T-helper 2 cell treated with Interferon-gamma antibody and Interleukin-4, amounts not matched to agents 5 μg/mL and 100 μg/mL, for 36 hours (primary cell): Measurements from ENCODE around the gene DPYSL4.

Experiments
- DNase-seq: peaks from one replicate; pipeline ENCODE4 v3.0.0; 2021; ENCODE audit warnings: low spot score
- H3K27ac Mint-ChIP-seq: one replicate; pipeline ENCODE4 v1.8.0; 2021; ENCODE audit warnings: mild to moderate bottlenecking, mixed read lengths
- H3K27me3 Mint-ChIP-seq: one replicate; pipeline ENCODE4 v1.8.0; 2021; ENCODE audit warnings: low read depth, mixed read lengths
- H3K36me3 Mint-ChIP-seq: one replicate; pipeline ENCODE4 v1.8.0; 2021; ENCODE audit warnings: low read depth, mixed read lengths
- H3K4me1 Mint-ChIP-seq: one replicate; pipeline ENCODE4 v1.8.0; 2021; ENCODE audit warnings: low read depth, mixed read lengths
- H3K4me3 Mint-ChIP-seq: one replicate; pipeline ENCODE4 v1.8.0; 2022; ENCODE audit warnings: mild to moderate bottlenecking, moderate library complexity, mixed read lengths
- H3K9me3 Mint-ChIP-seq: one replicate; pipeline ENCODE4 v1.8.0; 2021; ENCODE audit warnings: mixed read lengths

The DPYSL4 gene

DNA sequence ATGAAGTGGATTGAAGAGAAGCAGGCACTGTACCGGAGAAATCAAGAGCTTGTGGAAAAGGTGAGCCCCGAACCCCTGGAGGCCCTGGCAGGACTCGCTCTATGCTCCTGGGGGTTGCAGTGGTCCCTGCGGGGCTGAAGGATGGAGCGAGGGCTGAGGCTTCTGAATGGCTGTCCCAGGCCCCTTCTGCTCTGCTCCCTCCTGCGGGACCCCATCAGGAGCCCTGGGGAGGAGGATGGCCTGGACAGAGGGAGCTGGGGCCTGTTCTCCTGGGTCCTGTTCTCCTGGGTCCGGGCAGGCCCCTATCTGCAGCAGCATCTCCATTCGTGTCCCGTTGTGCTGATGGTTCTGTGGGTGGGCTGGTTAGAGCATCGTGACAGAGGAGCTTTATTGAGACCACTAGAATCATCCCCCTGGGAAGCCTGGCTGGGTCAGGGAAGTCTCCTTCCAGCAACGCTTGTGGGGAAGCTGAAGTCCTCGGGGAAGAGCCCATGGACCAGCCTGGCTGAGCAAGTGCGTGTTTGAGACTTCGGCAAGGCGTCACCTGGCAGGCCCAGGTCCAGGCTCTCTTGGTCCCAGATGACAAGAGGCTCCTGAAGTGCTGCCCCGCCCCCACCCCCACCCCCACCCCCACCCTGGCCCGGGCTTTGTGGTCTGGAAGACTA lies 41.1 kb upstream of the DPYSL4 start:
- Mint-ChIP-seq H3K27me3 (peaks cover 3% of the 10 kb centered on the region), H3K36me3 (no peaks in the 10 kb centered on the region), H3K4me3 (no peak overlapping the region), H3K4me1 (no peaks in the 10 kb centered on the region), H3K9me3 (no peaks in the 10 kb centered on the region), H3K27ac (no peak overlapping the region)
- no peak for DNase-seq

GRCh38 chr10:132146271-132146671 lies 40.5 kb upstream of the DPYSL4 start:
- H3K27ac Mint-ChIP-seq = no peak overlapping the region
- DNase-seq = no peak
- peaks cover 3% of the 10 kb centered on the region for H3K27me3 Mint-ChIP-seq
- H3K36me3 Mint-ChIP-seq = no peaks in the 10 kb centered on the region
- no peak overlapping the region for H3K4me3 Mint-ChIP-seq
- H3K9me3 Mint-ChIP-seq = no peaks in the 10 kb centered on the region
- no peaks in the 10 kb centered on the region for H3K4me1 Mint-ChIP-seq

GRCh38 chr10:132146941-132147915 lies 39.5 kb upstream of the DPYSL4 start:
- no peak overlapping the region for H3K4me3 Mint-ChIP-seq
- no peak overlapping the region for H3K27ac Mint-ChIP-seq
- H3K9me3 Mint-ChIP-seq = no peaks in the 10 kb centered on the region
- peaks cover 3% of the 10 kb centered on the region for H3K27me3 Mint-ChIP-seq
- no peaks in the 10 kb centered on the region for H3K4me1 Mint-ChIP-seq
- no peak for DNase-seq
- H3K36me3 Mint-ChIP-seq = no peaks in the 10 kb centered on the region

- Mint-ChIP-seq H3K27ac (no peak overlapping the region), H3K27me3 (peaks cover under 1% of the 10 kb centered on the region)
Observed at GRCh38 chr10:132148261-132149251, 38.2 kb upstream of the DPYSL4 start.

DNA sequence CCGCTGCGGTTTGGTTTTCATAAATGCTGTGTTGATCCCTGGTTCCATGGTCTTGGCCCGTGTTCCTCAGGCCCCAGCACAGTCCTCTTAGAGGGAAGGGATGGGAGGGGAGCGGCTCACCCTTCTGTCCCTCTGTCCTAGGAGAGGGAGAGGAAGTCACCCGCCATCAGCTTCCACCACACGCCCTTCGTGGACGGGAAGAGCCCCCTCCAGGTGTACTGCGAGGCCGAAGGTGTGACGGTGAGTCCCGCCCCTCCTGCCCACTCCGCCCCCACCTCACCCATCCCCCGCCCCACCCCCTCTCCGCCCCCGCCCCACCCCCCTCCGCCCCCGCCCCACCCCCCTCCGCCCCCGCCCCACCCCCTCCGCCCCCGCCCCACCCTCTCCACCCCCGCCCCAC lies 37.5 kb upstream of the DPYSL4 start:
- H3K4me1 Mint-ChIP-seq = no peaks in the 10 kb centered on the region
- DNase-seq = no peak
- no peak overlapping the region for H3K4me3 Mint-ChIP-seq
- no peaks in the 10 kb centered on the region for H3K9me3 Mint-ChIP-seq
- no peaks in the 10 kb centered on the region for H3K27me3 Mint-ChIP-seq
- H3K36me3 Mint-ChIP-seq = no peaks in the 10 kb centered on the region
- H3K27ac Mint-ChIP-seq = no peak overlapping the region

More at GRCh38 chr10:132148261-132149251, 38.2 kb upstream of the DPYSL4 start:
- Mint-ChIP-seq H3K9me3 (no peaks in the 10 kb centered on the region), H3K36me3 (no peaks in the 10 kb centered on the region), H3K4me1 (no peaks in the 10 kb centered on the region), H3K4me3 (no peak overlapping the region)
- DNase-seq = no peak

- Mint-ChIP-seq H3K36me3 (no peaks in the 10 kb centered on the region), H3K4me3 (no peak overlapping the region), H3K4me1 (no peaks in the 10 kb centered on the region), H3K27ac (no peak overlapping the region), H3K9me3 (no peaks in the 10 kb centered on the region), H3K27me3 (no peaks in the 10 kb centered on the region)
- DNase-seq = no peak
Observed at GRCh38 chr10:132149917-132150316, 36.8 kb upstream of the DPYSL4 start.

GRCh38 chr10:132150777-132151176 lies 36.0 kb upstream of the DPYSL4 start:
- Mint-ChIP-seq H3K9me3 (no peaks in the 10 kb centered on the region), H3K27ac (no peak overlapping the region), H3K27me3 (no peaks in the 10 kb centered on the region)

DNA sequence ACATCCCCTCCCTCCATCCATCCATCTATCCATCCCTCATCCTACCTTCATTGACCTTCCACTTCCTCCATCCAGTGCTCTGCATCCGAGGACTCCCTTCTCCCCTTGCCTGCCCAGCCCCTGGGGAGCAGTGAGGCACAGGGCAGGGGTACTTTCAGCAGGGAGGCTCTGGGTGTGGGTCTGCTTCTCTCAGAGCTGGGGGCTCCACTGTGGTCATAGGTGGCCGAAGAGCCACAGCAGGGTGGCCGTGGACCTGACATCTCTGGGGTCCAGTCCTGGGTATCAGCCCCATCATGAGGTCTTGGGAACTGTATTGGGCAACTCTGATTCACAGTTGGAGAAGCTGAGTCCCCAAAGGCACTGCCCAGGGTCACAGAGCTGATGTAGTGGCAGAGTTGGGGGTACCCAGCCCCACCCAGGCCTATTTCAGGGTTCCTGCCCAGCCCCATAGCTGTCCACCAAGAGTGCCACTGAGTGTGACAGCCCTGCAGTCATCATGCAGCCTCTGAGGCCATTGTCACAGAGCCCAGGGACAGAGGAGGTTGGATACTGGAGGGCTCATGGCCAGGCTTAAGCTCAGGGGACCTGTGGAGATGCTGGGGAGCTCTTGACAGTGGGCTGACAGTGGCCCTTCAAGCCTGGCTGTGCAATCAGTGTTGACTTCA lies 35.3 kb upstream of the DPYSL4 start:
- Mint-ChIP-seq H3K27me3 (no peaks in the 10 kb centered on the region), H3K4me3 (no peak overlapping the region), H3K9me3 (no peaks in the 10 kb centered on the region), H3K27ac (no peak overlapping the region), H3K4me1 (no peaks in the 10 kb centered on the region), H3K36me3 (no peaks in the 10 kb centered on the region)
- no peak for DNase-seq

More at GRCh38 chr10:132150777-132151176, 36.0 kb upstream of the DPYSL4 start:
- Mint-ChIP-seq H3K4me1 (no peaks in the 10 kb centered on the region), H3K4me3 (no peak overlapping the region), H3K36me3 (no peaks in the 10 kb centered on the region)
- no peak for DNase-seq

DNA sequence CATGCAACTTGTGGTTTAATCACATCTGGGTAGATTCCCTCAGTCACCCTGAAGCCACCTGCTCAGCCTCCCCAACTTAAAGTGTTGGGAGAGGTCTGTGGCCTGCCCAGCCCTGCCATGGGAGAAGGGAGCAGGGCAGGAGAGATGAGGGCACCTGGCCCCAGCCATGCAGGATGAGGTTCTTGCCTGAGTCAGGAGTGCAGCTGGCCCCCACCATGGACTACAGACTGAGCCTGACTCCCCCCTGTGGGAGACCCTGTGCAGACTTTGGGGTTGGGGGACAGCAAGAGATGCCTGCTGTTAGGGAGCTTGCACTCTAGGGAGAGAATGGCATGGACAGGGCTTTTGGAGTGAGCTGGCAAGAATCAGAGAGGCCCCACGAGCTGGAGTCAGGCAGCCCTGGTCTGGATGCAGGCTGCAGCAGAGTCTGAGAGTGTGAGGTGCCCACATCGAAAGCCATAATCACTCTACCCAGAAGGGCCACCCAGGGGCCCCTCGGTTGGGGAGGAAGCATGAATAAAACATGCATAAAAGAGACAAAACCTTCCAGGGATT lies 34.7 kb upstream of the DPYSL4 start:
- Mint-ChIP-seq H3K9me3 (no peaks in the 10 kb centered on the region), H3K4me3 (no peak overlapping the region), H3K36me3 (no peaks in the 10 kb centered on the region), H3K4me1 (no peaks in the 10 kb centered on the region), H3K27ac (no peak overlapping the region), H3K27me3 (no peaks in the 10 kb centered on the region)
- DNase-seq = no peak

DNA sequence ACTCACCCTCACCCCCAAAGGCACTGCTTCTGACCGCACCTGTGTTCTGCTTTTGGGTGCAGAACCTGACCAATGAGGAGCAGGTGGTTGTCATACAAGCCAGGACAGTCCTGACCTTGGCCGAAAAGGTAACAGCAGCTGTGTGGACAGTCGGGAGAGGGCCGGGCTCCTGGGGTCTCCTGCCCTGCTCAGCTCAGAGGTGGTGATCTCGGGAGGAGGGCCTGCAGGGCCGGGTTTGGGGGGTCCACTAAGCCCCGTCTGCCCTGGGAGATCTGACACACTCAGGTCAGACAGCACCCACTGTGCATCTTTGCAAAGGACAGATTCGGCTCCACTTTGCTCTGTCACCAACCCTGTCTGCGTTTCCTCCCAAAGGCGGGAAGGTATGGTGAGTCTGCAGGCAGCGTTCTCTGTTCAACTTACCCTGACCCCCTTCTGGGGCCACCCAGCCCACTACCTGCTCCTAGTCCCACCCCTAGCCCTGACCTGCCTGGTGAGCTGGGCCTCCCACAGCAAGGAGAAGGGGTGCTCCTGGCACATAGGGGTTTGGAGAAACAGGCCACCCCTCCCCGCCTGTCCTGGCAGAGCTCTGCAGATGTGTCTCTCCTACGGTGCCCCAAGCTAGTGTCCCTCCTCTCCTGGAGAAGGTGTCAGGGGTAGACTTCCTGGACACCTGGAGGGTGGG lies 33.7 kb upstream of the DPYSL4 start:
- DNase-seq = no peak
- Mint-ChIP-seq H3K9me3 (no peaks in the 10 kb centered on the region), H3K36me3 (no peaks in the 10 kb centered on the region), H3K27me3 (no peaks in the 10 kb centered on the region), H3K27ac (no peak overlapping the region), H3K4me1 (peaks cover under 1% of the 10 kb centered on the region), H3K4me3 (no peak overlapping the region)

DNA sequence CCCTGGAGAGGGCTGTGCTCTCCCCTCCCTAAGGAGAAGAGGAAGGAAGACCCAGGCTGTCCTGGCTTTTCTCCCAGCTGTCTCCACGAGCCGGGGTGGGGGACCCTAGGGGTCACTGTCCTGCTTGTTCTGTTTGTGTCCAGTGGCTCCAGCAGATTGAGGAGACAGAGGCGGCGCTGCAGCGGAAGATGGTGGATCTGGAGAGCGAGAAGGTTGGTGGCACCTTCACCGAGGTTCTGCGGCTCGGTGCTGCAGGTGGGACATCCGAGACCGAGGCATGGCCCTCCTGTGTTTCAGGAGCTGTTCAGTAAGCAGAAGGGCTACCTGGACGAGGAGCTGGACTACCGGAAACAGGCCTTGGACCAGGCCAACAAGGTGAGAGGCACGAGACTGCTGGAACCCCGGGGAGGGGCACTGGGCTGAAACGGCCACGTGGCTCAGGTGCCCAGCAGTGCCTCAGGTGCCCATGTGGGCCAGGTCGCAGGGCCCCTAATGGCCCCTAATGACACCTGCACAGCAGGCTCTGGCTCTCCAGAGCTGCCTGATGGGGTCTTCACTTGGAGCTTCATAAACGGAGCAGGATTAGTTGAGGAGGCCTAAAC lies 33.0 kb upstream of the DPYSL4 start:
- H3K9me3 Mint-ChIP-seq = no peaks in the 10 kb centered on the region
- H3K4me1 Mint-ChIP-seq = peaks cover 5% of the 10 kb centered on the region
- H3K36me3 Mint-ChIP-seq = no peaks in the 10 kb centered on the region
- no peak for DNase-seq
- H3K27ac Mint-ChIP-seq = no peak overlapping the region
- H3K4me3 Mint-ChIP-seq = no peak overlapping the region
- H3K27me3 Mint-ChIP-seq = no peaks in the 10 kb centered on the region

DNA sequence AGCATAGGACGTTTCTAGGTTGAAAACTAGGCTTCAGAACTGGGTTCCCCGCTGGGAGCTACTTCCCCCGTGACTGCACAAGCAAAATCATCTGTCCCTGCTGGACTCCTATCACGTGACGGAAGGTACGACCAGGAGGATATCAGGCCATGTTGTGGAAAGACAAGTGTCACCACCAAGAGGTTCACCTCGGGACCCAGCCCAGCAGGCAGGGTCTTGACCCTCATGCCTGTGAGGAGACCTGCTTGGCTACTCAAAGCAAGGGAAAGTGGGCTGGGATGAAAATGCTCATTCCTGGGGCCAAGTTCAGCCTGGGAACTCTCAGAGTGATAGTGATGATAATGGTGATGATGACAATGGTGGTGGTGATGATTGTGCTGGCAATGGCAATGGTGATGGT lies 32.3 kb upstream of the DPYSL4 start:
- H3K4me1 Mint-ChIP-seq = peaks cover 11% of the 10 kb centered on the region

More for the DNA sequence above, 32.3 kb upstream of the DPYSL4 start:
- Mint-ChIP-seq H3K27ac (no peak overlapping the region), H3K4me3 (no peak overlapping the region), H3K9me3 (no peaks in the 10 kb centered on the region), H3K36me3 (no peaks in the 10 kb centered on the region), H3K27me3 (no peaks in the 10 kb centered on the region)
- no peak for DNase-seq
